HG02642 (cell line): ENCODE data around the gene C22orf39.

ENCODE experiments used
- ATAC-seq: cut with Tn5 transposase; IDR thresholded peaks from one replicate; pipeline ENCODE4 v1.9.1; 2021; ENCODE audit warnings: mild to moderate bottlenecking; ENCODE audit not compliant: unreplicated experiment, poor library complexity

Gene C22orf39

GRCh38 chr22:19434401-19434800 lies 13.1 kb downstream of the C22orf39 start:
- no peak for ATAC-seq

GRCh38 chr22:19432133-19432851 lies 15.2 kb downstream of the C22orf39 start, which contains the start of gene MRPL40:
MRPL40 (plus strand) TSS chr22:19432545; CDS start chr22:19432555, 10 bp downstream.
- ATAC-seq: peak; percentile 80

- peak; percentile 64 for ATAC-seq
Measured at GRCh38 chr22:19431649-19432132, 15.8 kb downstream of the C22orf39 start, which contains the start of gene HIRA. HIRA (minus strand) TSS chr22:19431733; CDS start chr22:19431476, 257 bp downstream.

- peak; percentile 10 for ATAC-seq
Measured at GRCh38 chr22:19430890-19431541, 16.5 kb downstream of the C22orf39 start.

- no peak for ATAC-seq
Measured at GRCh38 chr22:19429950-19430889, 17.3 kb downstream of the C22orf39 start.

GRCh38 chr22:19424186-19424500 lies 23.4 kb downstream of the C22orf39 start:
- no peak for ATAC-seq

- ATAC-seq: no peak
Measured at GRCh38 chr22:19422440-19423301, 24.8 kb downstream of the C22orf39 start.

GRCh38 chr22:19420321-19420720 lies 27.2 kb downstream of the C22orf39 start:
- ATAC-seq: no peak

GRCh38 chr22:19419464-19420178 lies 27.9 kb downstream of the C22orf39 start:
- ATAC-seq: no peak

- no peak for ATAC-seq
Measured at GRCh38 chr22:19419086-19419463, 28.4 kb downstream of the C22orf39 start.

GRCh38 chr22:19412923-19413322 lies 34.6 kb downstream of the C22orf39 start:
- ATAC-seq: no peak

- no peak for ATAC-seq
Measured at GRCh38 chr22:19412478-19412877, 35.0 kb downstream of the C22orf39 start.

GRCh38 chr22:19411690-19412045 lies 35.8 kb downstream of the C22orf39 start:
- ATAC-seq: no peak

- no peak for ATAC-seq
Measured at GRCh38 chr22:19410941-19411689, 36.4 kb downstream of the C22orf39 start.

- ATAC-seq: no peak
Measured at GRCh38 chr22:19407649-19408606, 39.6 kb downstream of the C22orf39 start.

- ATAC-seq: no peak
Measured at GRCh38 chr22:19406846-19407245, 40.7 kb downstream of the C22orf39 start.

- ATAC-seq: no peak
Measured at GRCh38 chr22:19406281-19406811, 41.2 kb downstream of the C22orf39 start.
